HFF-Myc (cell line): Measurements from ENCODE around the gene RWDD1.

Experiments used
- DNase-seq: peaks from one replicate; pipeline ENCODE4 v3.0.0-alpha.2; 2011; ENCODE audit warnings: low read depth; ENCODE audit errors: extremely low read depth
- H3K4me3 ChIP-seq: replicated peaks from 2 replicates; pipeline ENCODE4 v1.5.1; 2011; ENCODE audit warnings: low read depth, mild to moderate bottlenecking, control low read depth, low read length
- CTCF ChIP-seq: IDR thresholded peaks from 2 replicates; pipeline ENCODE4 v1.5.1; 2012; ENCODE audit warnings: mild to moderate bottlenecking, low read depth, low read length, control low read depth; ENCODE audit errors: missing control alignments

The RWDD1 gene

DNA sequence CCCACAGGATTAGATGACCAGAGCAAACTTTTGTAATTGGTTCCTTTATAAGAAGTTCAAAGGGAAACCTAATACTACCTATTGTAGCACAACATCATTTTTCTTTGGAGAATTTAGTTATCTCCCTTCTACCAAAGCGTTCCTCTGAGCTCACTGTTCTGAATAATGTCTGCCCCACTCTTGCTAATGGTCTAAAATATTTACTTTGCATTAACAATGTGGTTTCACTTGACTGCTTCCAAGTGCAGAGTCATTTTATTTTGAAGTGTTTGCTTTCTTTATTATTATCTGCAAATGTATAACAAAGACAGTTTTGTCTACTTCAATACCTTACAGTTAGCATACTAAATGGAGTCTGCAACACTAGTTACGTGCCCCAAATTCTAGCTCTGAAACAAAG, 40.9 kb upstream of the RWDD1 start:
- no peak for DNase-seq
- TF ChIP-seq CTCF, result no peak
- no peak overlapping the region for H3K4me3 ChIP-seq

- no peak for DNase-seq
- peak; percentile 62 for TF ChIP-seq CTCF
Observed at GRCh38 chr6:116531675-116532570, 39.4 kb upstream of the RWDD1 start.

GRCh38 chr6:116533233-116533957, 37.9 kb upstream of the RWDD1 start:
- DNase-seq, result no peak
- no peak for TF ChIP-seq CTCF
- no peak overlapping the region for H3K4me3 ChIP-seq

More at GRCh38 chr6:116531675-116532570, 39.4 kb upstream of the RWDD1 start:
- no peak overlapping the region for H3K4me3 ChIP-seq

DNA sequence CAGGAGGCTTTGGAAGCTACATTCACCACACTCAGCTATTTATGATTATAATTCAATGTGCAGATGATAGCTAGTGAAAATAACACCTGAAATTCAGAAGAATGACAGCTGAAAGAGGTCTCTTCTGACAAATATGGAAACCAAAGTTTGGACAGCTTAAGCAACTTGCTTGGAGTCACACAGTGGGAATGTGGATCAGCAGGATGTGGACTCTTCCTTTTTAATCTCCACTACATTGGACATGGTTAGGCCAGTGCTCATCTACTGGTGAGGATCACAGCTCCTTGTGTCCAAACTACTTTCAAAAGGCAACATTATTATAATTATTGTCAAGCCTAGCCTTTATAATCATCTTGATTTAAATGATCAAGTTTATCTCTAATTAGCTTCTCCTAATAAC, 36.2 kb upstream of the RWDD1 start:
- no peak for DNase-seq
- H3K4me3 ChIP-seq, result no peak overlapping the region
- no peak for TF ChIP-seq CTCF

DNA sequence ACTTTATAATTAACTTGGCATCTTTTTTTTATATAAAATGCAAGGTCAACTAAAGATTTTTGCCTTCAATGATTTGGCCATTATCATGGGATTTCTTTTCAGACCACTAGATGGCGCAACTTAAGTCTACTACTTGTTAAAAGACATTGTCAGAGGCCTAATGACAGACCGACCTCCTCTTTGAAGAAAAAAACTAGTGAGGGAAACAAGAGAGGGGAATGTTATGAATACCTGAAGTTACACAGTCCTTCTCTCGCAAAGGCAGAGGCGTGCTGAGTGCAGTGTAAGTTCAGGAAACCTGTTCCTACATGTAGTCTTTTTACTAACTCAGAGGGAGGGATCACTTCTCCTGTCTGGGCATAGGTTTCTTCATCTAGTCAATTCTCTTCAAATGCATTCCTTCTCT, 35.1 kb upstream of the RWDD1 start:
- peak; percentile 54 for TF ChIP-seq CTCF
- no peak overlapping the region for H3K4me3 ChIP-seq
- DNase-seq, result no peak

- no peak for DNase-seq
- no peak overlapping the region for H3K4me3 ChIP-seq
- no peak for TF ChIP-seq CTCF
Observed at GRCh38 chr6:116542426-116542825, 28.9 kb upstream of the RWDD1 start.
